T-helper 17 cell (primary cell): Measurements from ENCODE around the gene ZC3H4. TPM values are rescaled to one million over a fixed set of nuclear protein-coding genes. Genes with fewer than 3 reads are reported as not detected.
A peak's percentile ranks its signal among the peaks of the same experiment; 100 is the strongest.

Experiments
- ATAC-seq: fragments of 150-1000 bp; cut with Tn5 transposase; 2 replicates; pipeline ENCODE4 v1.10.0; 2021; ENCODE audit warnings: mild to moderate bottlenecking, moderate library complexity
- DNase-seq, 3 donors: peaks; one replicate each; pipeline versions ENCODE4 v3.0.0 to v3.0.0-alpha.2; 2020 to 2021
- H3K9me3 ChIP-seq: one replicate; pipeline ENCODE4 v1.7.0; 2013; ENCODE audit warnings: low read length, mild to moderate bottlenecking; ENCODE audit not compliant: control insufficient read depth, poor library complexity, severe bottlenecking
- H3K27ac Mint-ChIP-seq: one replicate; pipeline ENCODE4 v1.8.0; 2022; ENCODE audit warnings: mild to moderate bottlenecking, moderate library complexity, mixed read lengths
- H3K27me3 Mint-ChIP-seq: one replicate; pipeline ENCODE4 v1.8.0; 2022; ENCODE audit warnings: mixed read lengths
- H3K36me3 Mint-ChIP-seq: one replicate; pipeline ENCODE4 v1.8.0; 2022; ENCODE audit warnings: low read depth, mixed read lengths
- H3K4me1 Mint-ChIP-seq: one replicate; pipeline ENCODE4 v1.8.0; 2022; ENCODE audit warnings: mild to moderate bottlenecking, mixed read lengths
- H3K4me3 Mint-ChIP-seq: one replicate; pipeline ENCODE4 v1.8.0; 2022; ENCODE audit warnings: mild to moderate bottlenecking, moderate library complexity, mixed read lengths
- total RNA-seq, 4 donors: library from RNA in 2 of 4; stranded (reverse) in 2 of 4; gene quantifications; one replicate each; pipeline ENCODE4 v1.2.3 and lab custom pipeline; 2022 to 2026

Gene ZC3H4
- total RNA-seq (10 to 100 TPM; 58.4 to 60.7 TPM), total RNA-seq (lab: John Stamatoyannopoulos, UW) (54.8 to 91.1 reads per million in 2 donors)

GRCh38 chr19:47112997-47113849, at the start of gene ZC3H4:
ZC3H4 (minus strand) TSS chr19:47113776; CDS start chr19:47112584, 1,192 bp downstream.
- H3K4me1 Mint-ChIP-seq, result peaks cover 26% of the 10 kb centered on the region
- ATAC-seq (peak; percentile 88), DNase-seq (peak; percentile 94 to 99 (median 99))
- no peaks in the 10 kb centered on the region for H3K9me3 ChIP-seq
- H3K36me3 Mint-ChIP-seq, result peaks cover 12% of the 10 kb centered on the region
- no peaks in the 10 kb centered on the region for H3K27me3 Mint-ChIP-seq
- peak within 1 kb of the TSS; percentile 94 for H3K4me3 Mint-ChIP-seq
- peak within 1 kb of the TSS; percentile 98 for H3K27ac Mint-ChIP-seq

GRCh38 chr19:47161876-47162489, 48.4 kb upstream of the ZC3H4 start:
- H3K27ac Mint-ChIP-seq, result peak overlapping the region; percentile 53
- ATAC-seq (no peak), DNase-seq (no peak)
- no peaks in the 10 kb centered on the region for H3K9me3 ChIP-seq
- peaks cover 25% of the 10 kb centered on the region for H3K4me1 Mint-ChIP-seq
- no peak overlapping the region for H3K4me3 Mint-ChIP-seq
- no peaks in the 10 kb centered on the region for H3K27me3 Mint-ChIP-seq
- no peaks in the 10 kb centered on the region for H3K36me3 Mint-ChIP-seq

- H3K27ac Mint-ChIP-seq, result peak overlapping the region; percentile 91
- H3K4me1 Mint-ChIP-seq, result peaks cover 31% of the 10 kb centered on the region
- H3K9me3 ChIP-seq, result no peaks in the 10 kb centered on the region
- DNase-seq (peak in 1 of 3 donors; percentile 14), ATAC-seq (peak; percentile 91)
- H3K36me3 Mint-ChIP-seq, result no peaks in the 10 kb centered on the region
- no peaks in the 10 kb centered on the region for H3K27me3 Mint-ChIP-seq
- H3K4me3 Mint-ChIP-seq, result peak overlapping the region; percentile 84
Measured at GRCh38 chr19:47158879-47159503, 45.4 kb upstream of the ZC3H4 start.

DNA sequence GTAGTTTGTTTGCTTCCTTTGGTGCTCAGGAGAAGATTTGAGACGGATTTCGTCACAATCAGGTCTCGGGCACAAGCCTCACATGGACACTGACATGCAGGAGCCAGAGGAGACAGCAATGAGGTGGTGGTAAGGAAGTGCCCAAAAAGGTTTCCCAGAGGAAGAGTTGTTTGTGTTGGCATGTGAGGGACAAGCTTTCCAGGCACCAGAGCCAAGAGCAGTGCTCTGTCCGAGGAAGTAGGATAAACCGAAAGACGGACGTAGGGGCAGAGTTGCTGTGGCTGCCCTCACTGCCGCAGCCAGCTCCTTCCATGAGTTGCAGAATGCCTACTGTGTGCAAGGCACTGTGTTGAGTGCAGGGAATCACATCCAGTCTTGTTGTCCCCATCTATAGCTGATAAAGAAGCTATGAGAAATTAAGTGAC, 44.8 kb upstream of the ZC3H4 start:
- Mint-ChIP-seq H3K36me3 (no peaks in the 10 kb centered on the region), H3K4me3 (peak overlapping the region; percentile 84), H3K27ac (peak overlapping the region; percentile 91), H3K4me1 (peaks cover 31% of the 10 kb centered on the region), H3K27me3 (no peaks in the 10 kb centered on the region)
- H3K9me3 ChIP-seq, result no peaks in the 10 kb centered on the region
- no peak for DNase-seq
- ATAC-seq, result no peak

- H3K27ac Mint-ChIP-seq, result peak overlapping the region; percentile 91
- no peaks in the 10 kb centered on the region for H3K36me3 Mint-ChIP-seq
- ATAC-seq (peak; percentile 38), DNase-seq (peak in 1 of 3 donors; percentile 15)
- H3K4me1 Mint-ChIP-seq, result peaks cover 32% of the 10 kb centered on the region
- no peaks in the 10 kb centered on the region for H3K9me3 ChIP-seq
- H3K27me3 Mint-ChIP-seq, result no peaks in the 10 kb centered on the region
- H3K4me3 Mint-ChIP-seq, result peak overlapping the region; percentile 84
Measured at GRCh38 chr19:47157431-47158321, 44.1 kb upstream of the ZC3H4 start.

DNA sequence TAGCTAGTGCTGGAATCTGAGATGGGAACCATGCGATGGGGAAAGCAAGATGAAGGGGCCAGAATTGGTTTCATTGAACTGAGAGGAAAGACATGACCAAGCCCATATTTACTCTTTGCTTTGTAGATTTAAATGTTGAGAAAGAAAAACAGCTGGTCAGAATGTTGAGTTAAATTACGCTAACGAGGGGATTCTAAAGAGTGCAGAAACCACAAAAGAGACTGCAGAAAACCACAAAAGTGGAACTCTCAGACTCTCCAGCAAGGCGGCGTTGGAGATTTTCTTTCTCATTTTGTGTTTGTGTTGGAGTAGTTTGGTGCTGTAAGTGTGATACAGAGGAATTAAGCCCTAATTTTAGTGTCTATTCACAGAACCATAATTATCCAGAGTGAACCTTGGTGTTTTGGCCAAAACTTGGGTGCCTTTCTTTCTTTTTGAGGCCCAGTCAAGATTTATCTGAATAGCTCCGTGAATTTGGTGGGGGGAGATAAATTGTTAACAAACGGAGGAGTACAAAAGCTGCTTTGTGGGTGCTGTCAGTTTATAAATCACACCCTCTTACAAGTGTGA, 43.4 kb upstream of the ZC3H4 start:
- peaks cover 33% of the 10 kb centered on the region for H3K4me1 Mint-ChIP-seq
- no peaks in the 10 kb centered on the region for H3K9me3 ChIP-seq
- no peaks in the 10 kb centered on the region for H3K27me3 Mint-ChIP-seq
- peak; percentile 24 for ATAC-seq
- peak overlapping the region; percentile 91 for H3K27ac Mint-ChIP-seq
- no peaks in the 10 kb centered on the region for H3K36me3 Mint-ChIP-seq
- H3K4me3 Mint-ChIP-seq, result peak overlapping the region; percentile 76
- DNase-seq, result no peak

DNA sequence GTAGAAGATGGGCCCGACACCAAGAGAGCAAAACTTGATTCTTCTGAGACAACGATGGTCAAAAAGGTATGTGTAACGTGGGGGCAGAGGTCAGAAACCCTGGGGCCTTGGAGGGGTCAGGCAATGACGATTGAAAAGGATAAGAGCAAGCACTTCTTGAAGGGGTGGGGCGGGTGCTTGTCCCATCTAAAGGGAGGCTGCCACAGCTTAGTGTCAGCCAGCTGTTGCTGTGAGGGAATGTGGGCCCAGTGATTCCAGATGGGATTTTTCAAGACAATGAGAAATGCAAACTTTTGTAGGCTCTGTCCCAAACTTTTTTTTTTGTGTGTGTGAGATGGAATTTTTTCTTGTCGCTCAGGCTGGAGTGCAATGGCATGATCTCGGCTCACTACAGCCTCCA, 41.6 kb upstream of the ZC3H4 start:
- H3K27ac Mint-ChIP-seq, result peak overlapping the region; percentile 74
- ATAC-seq (no peak), DNase-seq (no peak)
- no peaks in the 10 kb centered on the region for H3K9me3 ChIP-seq
- peaks cover 31% of the 10 kb centered on the region for H3K4me1 Mint-ChIP-seq
- no peak overlapping the region for H3K4me3 Mint-ChIP-seq
- H3K27me3 Mint-ChIP-seq, result no peaks in the 10 kb centered on the region
- H3K36me3 Mint-ChIP-seq, result peaks cover 2% of the 10 kb centered on the region

DNA sequence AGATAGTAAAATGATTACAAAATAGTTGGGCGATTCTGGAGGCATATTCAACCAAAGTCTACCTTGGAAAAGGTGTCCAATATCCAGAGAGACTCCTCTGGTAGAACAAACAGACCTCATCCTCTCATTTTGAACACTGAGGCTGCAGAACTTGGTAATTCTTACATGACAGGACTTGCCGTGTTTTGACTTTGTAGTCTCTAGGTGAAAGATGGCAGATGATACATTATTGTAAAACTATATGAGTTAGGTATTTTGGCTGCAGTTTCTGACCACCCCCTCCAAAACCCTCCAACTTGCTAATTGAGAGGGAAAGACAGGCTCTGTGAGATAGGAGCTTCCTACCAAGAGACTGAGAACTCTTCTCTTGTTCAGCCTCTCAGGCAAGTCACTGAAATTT, 39.7 kb upstream of the ZC3H4 start:
- Mint-ChIP-seq H3K27ac (no peak overlapping the region), H3K27me3 (no peaks in the 10 kb centered on the region), H3K4me3 (no peak overlapping the region), H3K36me3 (peaks cover 2% of the 10 kb centered on the region), H3K4me1 (peaks cover 24% of the 10 kb centered on the region)
- no peak for DNase-seq
- no peaks in the 10 kb centered on the region for H3K9me3 ChIP-seq
- no peak for ATAC-seq

DNA sequence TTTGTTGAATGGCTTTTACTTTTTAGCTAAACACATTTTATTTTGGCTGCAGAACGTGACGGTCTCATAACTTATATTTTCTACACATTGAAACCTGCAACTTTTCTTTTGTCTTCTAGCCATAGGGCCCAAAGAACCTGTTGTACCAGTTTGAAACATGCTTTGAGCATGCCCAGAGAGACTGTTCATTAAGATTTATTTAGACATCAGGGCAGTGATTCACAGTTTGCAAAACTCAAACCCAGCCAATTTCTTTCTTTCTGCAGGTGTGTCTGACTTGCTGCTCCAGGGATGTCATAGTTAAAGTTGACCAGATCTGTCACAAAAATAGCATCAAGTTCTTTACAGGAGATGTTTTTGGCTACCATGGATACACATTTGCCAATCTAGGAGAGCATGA, 39.1 kb upstream of the ZC3H4 start:
- Mint-ChIP-seq H3K27ac (peak overlapping the region; percentile 54), H3K27me3 (no peaks in the 10 kb centered on the region), H3K4me1 (peaks cover 23% of the 10 kb centered on the region), H3K36me3 (peaks cover 5% of the 10 kb centered on the region), H3K4me3 (no peak overlapping the region)
- no peaks in the 10 kb centered on the region for H3K9me3 ChIP-seq
- no peak for ATAC-seq
- DNase-seq, result no peak

DNA sequence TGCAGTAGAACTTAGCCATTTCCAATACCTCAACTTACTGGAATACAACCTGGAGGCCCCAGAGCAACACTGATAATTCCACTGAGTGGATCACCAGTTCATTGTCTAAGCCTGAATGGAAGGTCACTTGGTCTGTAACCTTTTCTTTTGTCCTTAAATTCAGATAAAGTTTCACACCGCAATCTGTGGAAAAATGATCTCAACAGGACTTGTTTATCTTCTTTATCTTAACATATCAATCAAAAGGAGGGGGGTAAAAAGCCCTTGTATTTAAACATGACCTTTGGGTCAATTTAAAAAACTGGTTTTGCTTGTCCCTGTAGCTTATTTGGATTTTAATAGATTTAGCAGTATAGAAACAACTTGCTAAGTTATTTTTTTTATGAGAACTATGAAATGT, 38.6 kb upstream of the ZC3H4 start:
- Mint-ChIP-seq H3K36me3 (peaks cover 5% of the 10 kb centered on the region), H3K4me3 (no peak overlapping the region), H3K27me3 (no peaks in the 10 kb centered on the region), H3K4me1 (peaks cover 22% of the 10 kb centered on the region), H3K27ac (peak overlapping the region; percentile 54)
- ATAC-seq, result no peak
- DNase-seq, result no peak
- no peaks in the 10 kb centered on the region for H3K9me3 ChIP-seq

GRCh38 chr19:47151627-47152026, 38.1 kb upstream of the ZC3H4 start:
- no peak for ATAC-seq
- H3K36me3 Mint-ChIP-seq, result peaks cover 9% of the 10 kb centered on the region
- DNase-seq, result no peak
- no peak overlapping the region for H3K27ac Mint-ChIP-seq
- H3K27me3 Mint-ChIP-seq, result no peaks in the 10 kb centered on the region
- peaks cover 20% of the 10 kb centered on the region for H3K4me1 Mint-ChIP-seq
- no peak overlapping the region for H3K4me3 Mint-ChIP-seq
- H3K9me3 ChIP-seq, result no peaks in the 10 kb centered on the region

- peaks cover 9% of the 10 kb centered on the region for H3K36me3 Mint-ChIP-seq
Measured at GRCh38 chr19:47146920-47147319, 33.3 kb upstream of the ZC3H4 start.

More at GRCh38 chr19:47146920-47147319, 33.3 kb upstream of the ZC3H4 start:
- DNase-seq, result no peak
- no peaks in the 10 kb centered on the region for H3K9me3 ChIP-seq
- Mint-ChIP-seq H3K4me3 (peak overlapping the region; percentile 88), H3K4me1 (peaks cover 33% of the 10 kb centered on the region), H3K27ac (peak overlapping the region; percentile 98), H3K27me3 (no peaks in the 10 kb centered on the region)
- ATAC-seq, result no peak
